Activated CD4-positive, alpha-beta T cell treated with anti-CD3 and anti-CD28 coated beads for 36 hours (primary cell): ENCODE data around the gene ZNF396. TPM values are rescaled to one million over a fixed set of nuclear protein-coding genes. Genes with fewer than 3 reads are reported as not detected.

Experiments used
- ATAC-seq: fragments of 200-7000 bp; cut with Tn5 transposase; one replicate; pipeline ENCODE4 v1.10.0; 2021; ENCODE audit warnings: mild to moderate bottlenecking, moderate library complexity
- CTCF ChIA-PET: fragments of 350-600 bp; sonication (Branson Sonifier 250); formaldehyde crosslinking; loops from one replicate; lab custom pipeline; 2021; ENCODE audit warnings: antibody characterized with exemption; lab: Charles Lee
- POLR2A ChIA-PET: fragments of 350-600 bp; sonication (Branson Sonifier 250); formaldehyde crosslinking; loops from one replicate; lab custom pipeline; 2021; ENCODE audit warnings: antibody characterized with exemption, inconsistent platforms; lab: Charles Lee
- DNase-seq: peaks from one replicate; pipeline ENCODE4 v3.0.0-alpha.2; 2020
- H3K27ac Mint-ChIP-seq: one replicate; pipeline ENCODE4 v1.8.0; 2021; ENCODE audit warnings: mixed read lengths
- H3K27me3 Mint-ChIP-seq: one replicate; pipeline ENCODE4 v1.8.0; 2021; ENCODE audit warnings: mixed read lengths
- H3K36me3 Mint-ChIP-seq: one replicate; pipeline ENCODE4 v1.8.0; 2021; ENCODE audit warnings: low read depth, mixed read lengths
- H3K4me1 Mint-ChIP-seq: one replicate; pipeline ENCODE4 v1.8.0; 2021; ENCODE audit warnings: mixed read lengths
- H3K4me3 Mint-ChIP-seq: one replicate; pipeline ENCODE4 v1.8.0; 2021; ENCODE audit warnings: mild to moderate bottlenecking, moderate library complexity, mixed read lengths
- H3K9me3 Mint-ChIP-seq: one replicate; pipeline ENCODE4 v1.8.0; 2021; ENCODE audit warnings: low read depth, mixed read lengths
- intact Hi-C, 2 experiments: fragments of 100-400 bp; cut with DNase I in 1 of 2; cut with micrococcal nuclease in 1 of 2; formaldehyde crosslinking; loops; one replicate each; pipeline versions ENCODE4 v1.14.2 to v1.15.1; 2022 to 2024; cut with DNase I, micrococcal nuclease
- total RNA-seq, 2 experiments: library from RNA; stranded (reverse); gene quantifications; one replicate each; pipeline ENCODE4 v1.2.3, GENCODE V29; 2021

ZNF396 gene
- total RNA-seq, 2 experiments from 2014 or later = 0.47 to 1.1 TPM

- no peak overlapping the region for H3K27ac Mint-ChIP-seq
- ChIA-PET POLR2A (no interaction called here), CTCF (no interaction called here)
- intact Hi-C loops = no loop called here
- H3K27me3 Mint-ChIP-seq = no peaks in the 10 kb centered on the region
- no peak for ATAC-seq
- DNase-seq = no peak
- no peaks in the 10 kb centered on the region for H3K9me3 Mint-ChIP-seq
- peaks cover 74% of the 10 kb centered on the region for H3K36me3 Mint-ChIP-seq
- H3K4me1 Mint-ChIP-seq = peaks cover 35% of the 10 kb centered on the region
- no peak overlapping the region for H3K4me3 Mint-ChIP-seq
Observed at GRCh38 chr18:35335866-35336265, 41.3 kb downstream of the ZNF396 start.

DNA sequence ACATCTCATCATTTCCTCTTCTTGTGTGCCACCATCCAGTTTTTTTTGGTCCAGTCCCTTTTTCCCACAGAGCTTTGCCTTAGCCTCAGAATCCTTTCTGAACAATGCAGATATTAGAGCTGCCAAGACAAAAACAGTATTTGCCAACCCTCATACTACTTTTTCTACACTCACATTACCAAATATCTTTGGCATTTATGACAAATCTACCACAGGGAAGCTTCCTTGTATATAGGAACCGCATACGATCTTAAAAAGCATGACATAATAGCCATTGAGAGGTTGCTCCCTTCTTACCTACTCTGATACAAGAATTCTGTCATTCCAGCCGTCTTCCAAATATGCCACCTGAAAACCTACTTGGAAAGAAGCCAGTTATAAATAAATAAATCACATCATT, 42.3 kb downstream of the ZNF396 start:
- H3K9me3 Mint-ChIP-seq = no peaks in the 10 kb centered on the region
- no peak overlapping the region for H3K4me3 Mint-ChIP-seq
- H3K27me3 Mint-ChIP-seq = no peaks in the 10 kb centered on the region
- ATAC-seq (no peak), DNase-seq (no peak)
- ChIA-PET CTCF (interaction anchor here (1.1 kb wide), 1 partner anchor 52 kb away, joined by 3 read pairs; no protein-coding TSS in a partner anchor), POLR2A (no interaction called here)
- intact Hi-C loops = no loop called here
- H3K4me1 Mint-ChIP-seq = peaks cover 26% of the 10 kb centered on the region
- no peak overlapping the region for H3K27ac Mint-ChIP-seq
- peaks cover 67% of the 10 kb centered on the region for H3K36me3 Mint-ChIP-seq

DNA sequence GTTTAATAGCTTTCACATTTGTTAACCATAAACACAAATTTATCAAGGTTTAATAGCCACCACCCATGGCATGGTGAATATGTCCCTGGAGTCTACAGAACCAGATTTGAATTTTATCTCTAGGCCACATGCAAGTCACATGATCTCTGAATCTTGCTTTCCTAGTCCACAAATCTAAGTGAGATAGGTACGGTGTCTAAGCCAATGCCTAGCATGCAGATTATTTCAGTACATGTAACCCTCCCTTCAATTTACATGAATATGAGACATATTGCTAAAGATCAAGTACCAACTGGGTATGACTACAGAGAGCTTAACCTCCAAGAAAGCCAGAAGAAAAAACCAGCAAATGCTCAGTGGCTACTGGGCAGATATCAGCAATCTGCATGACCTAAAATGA, 42.9 kb downstream of the ZNF396 start:
- POLR2A ChIA-PET = no interaction called here
- Mint-ChIP-seq H3K9me3 (no peaks in the 10 kb centered on the region), H3K4me1 (peaks cover 20% of the 10 kb centered on the region), H3K4me3 (no peak overlapping the region), H3K27me3 (no peaks in the 10 kb centered on the region), H3K36me3 (peaks cover 61% of the 10 kb centered on the region), H3K27ac (no peak overlapping the region)
- CTCF ChIA-PET = interaction anchor here (1.1 kb wide), 1 partner anchor 52 kb away, joined by 3 read pairs; no protein-coding TSS in a partner anchor
- intact Hi-C loops = no loop called here
- no peak for ATAC-seq
- DNase-seq = no peak

- H3K4me3 Mint-ChIP-seq = no peak overlapping the region
- no peak overlapping the region for H3K27ac Mint-ChIP-seq
Observed at GRCh38 chr18:35331367-35332087, 45.6 kb downstream of the ZNF396 start.

DNA sequence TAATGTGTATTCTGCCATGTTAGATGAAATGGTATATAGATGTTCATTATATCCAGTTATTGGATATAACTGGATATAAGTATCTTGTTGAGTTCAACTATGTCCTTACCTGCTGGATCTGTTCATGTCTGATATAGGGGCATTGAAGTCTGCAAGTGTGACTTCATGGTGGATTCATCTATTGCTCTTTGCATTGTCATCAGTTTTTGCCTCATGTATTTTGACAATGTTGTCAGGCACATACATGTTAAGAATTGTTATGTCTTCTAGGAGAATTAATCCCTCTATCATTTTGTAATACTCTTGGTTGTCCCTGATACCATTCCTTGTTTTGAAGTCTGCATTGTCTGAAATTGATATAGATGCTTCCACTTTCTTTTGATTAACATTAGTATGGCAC, 48.3 kb downstream of the ZNF396 start:
- Mint-ChIP-seq H3K9me3 (peaks cover 2% of the 10 kb centered on the region), H3K27me3 (no peaks in the 10 kb centered on the region), H3K27ac (no peak overlapping the region), H3K36me3 (peaks cover 17% of the 10 kb centered on the region), H3K4me3 (no peak overlapping the region), H3K4me1 (peaks cover 3% of the 10 kb centered on the region)
- intact Hi-C loops = no loop called here
- DNase-seq (no peak), ATAC-seq (no peak)
- ChIA-PET CTCF (no interaction called here), POLR2A (no interaction called here)

More at GRCh38 chr18:35331367-35332087, 45.6 kb downstream of the ZNF396 start:
- POLR2A ChIA-PET = no interaction called here
- no peaks in the 10 kb centered on the region for H3K27me3 Mint-ChIP-seq
- CTCF ChIA-PET = no interaction called here
- peaks cover 39% of the 10 kb centered on the region for H3K36me3 Mint-ChIP-seq
- peaks cover 9% of the 10 kb centered on the region for H3K4me1 Mint-ChIP-seq
- H3K9me3 Mint-ChIP-seq = peaks cover 2% of the 10 kb centered on the region
- ATAC-seq = no peak
- intact Hi-C loops = no loop called here
- DNase-seq = no peak

GRCh38 chr18:35326695-35327387, 50.3 kb downstream of the ZNF396 start:
- no peak for DNase-seq
- H3K4me3 Mint-ChIP-seq = no peak overlapping the region
- peaks cover 2% of the 10 kb centered on the region for H3K36me3 Mint-ChIP-seq
- ChIA-PET POLR2A (no interaction called here), CTCF (interaction anchor here (0.6 kb wide), 2 partner anchors 19 to 177 kb away, joined by 3 to 8 read pairs; no protein-coding TSS in a partner anchor)
- peak overlapping the region; percentile 58 for H3K27ac Mint-ChIP-seq
- peaks cover 3% of the 10 kb centered on the region for H3K4me1 Mint-ChIP-seq
- no peaks in the 10 kb centered on the region for H3K27me3 Mint-ChIP-seq
- peaks cover 2% of the 10 kb centered on the region for H3K9me3 Mint-ChIP-seq
- peak; percentile 70 for ATAC-seq
- intact Hi-C loops = no loop called here

GRCh38 chr18:35324926-35325655, 52.0 kb downstream of the ZNF396 start:
- H3K27ac Mint-ChIP-seq = no peak overlapping the region
- peaks cover 2% of the 10 kb centered on the region for H3K9me3 Mint-ChIP-seq
- intact Hi-C loops = no loop called here
- peaks cover 3% of the 10 kb centered on the region for H3K4me1 Mint-ChIP-seq
- H3K27me3 Mint-ChIP-seq = no peaks in the 10 kb centered on the region
- ChIA-PET CTCF (no interaction called here), POLR2A (no interaction called here)
- no peak overlapping the region for H3K4me3 Mint-ChIP-seq
- ATAC-seq (no peak), DNase-seq (no peak)
- H3K36me3 Mint-ChIP-seq = peaks cover 2% of the 10 kb centered on the region

- Mint-ChIP-seq H3K27me3 (no peaks in the 10 kb centered on the region), H3K9me3 (no peaks in the 10 kb centered on the region), H3K27ac (no peak overlapping the region), H3K36me3 (no peaks in the 10 kb centered on the region), H3K4me3 (no peak overlapping the region), H3K4me1 (peaks cover 3% of the 10 kb centered on the region)
- ATAC-seq (no peak), DNase-seq (no peak)
- POLR2A ChIA-PET = no interaction called here
- intact Hi-C loops = no loop called here
- CTCF ChIA-PET = no interaction called here
Observed at GRCh38 chr18:35322486-35323458, 54.4 kb downstream of the ZNF396 start.

Other genes with a start within 250 kb of the ZNF396 start
- 10 to 100 TPM; 21.3 to 21.9 TPM for gene ZNF397, start 136.3 kb downstream of the ZNF396 start, total RNA-seq
- gene ZSCAN30, start 87.1 kb downstream of the ZNF396 start, total RNA-seq = 10 to 100 TPM; 24.2 to 25.4 TPM
- gene ZNF24, start 32.9 kb downstream of the ZNF396 start, total RNA-seq = 10 to 100 TPM; 31.7 to 50.9 TPM
- gene INO80C, start 120.6 kb upstream of the ZNF396 start, total RNA-seq = 10 to 100 TPM; 30.8 to 37.4 TPM
- 10 to 100 TPM; 22.5 to 35.8 TPM for gene GALNT1, start 204.4 kb upstream of the ZNF396 start, total RNA-seq